Fibroblast of the aortic adventitia (primary cell): Measurements from ENCODE around the gene CNTNAP3B. TPM values are rescaled to one million over a fixed set of nuclear protein-coding genes. Genes with fewer than 3 reads are reported as not detected.
A peak's percentile ranks its signal among the peaks of the same experiment; 100 is the strongest.
"Not testable (repeated sequence)": the region's sequence is repeated elsewhere in the genome, so short reads cannot be mapped to it uniquely, and the experiment has no call there.

ENCODE experiments used
- DNase-seq: peaks from one replicate; pipeline ENCODE4 v3.0.0-alpha.2; 2010; ENCODE audit warnings: low read depth
- H3K4me3 ChIP-seq: 2 replicates; pipeline ENCODE4 v1.5.1; 2011; ENCODE audit warnings: low read depth, mild to moderate bottlenecking, control low read depth, low read length, moderate library complexity
- total RNA-seq: library from RNA; depleted of rRNA; stranded (reverse); fragments of >200 nt; gene quantifications from 2 replicates; pipeline ENCODE4 v1.2.3, GENCODE V29; 2012; ENCODE audit warnings: low replicate concordance
- TF ChIP-seq, protein P1 (sequence below): IDR thresholded peaks from 2 replicates; pipeline ENCODE4 v1.5.1; 2011; ENCODE audit warnings: mild to moderate bottlenecking, low read length, control low read depth, inconsistent platforms; ENCODE audit not compliant: insufficient read depth

The CNTNAP3B gene
- 6.4 and 118 TPM in 2 replicates for total RNA-seq

DNA sequence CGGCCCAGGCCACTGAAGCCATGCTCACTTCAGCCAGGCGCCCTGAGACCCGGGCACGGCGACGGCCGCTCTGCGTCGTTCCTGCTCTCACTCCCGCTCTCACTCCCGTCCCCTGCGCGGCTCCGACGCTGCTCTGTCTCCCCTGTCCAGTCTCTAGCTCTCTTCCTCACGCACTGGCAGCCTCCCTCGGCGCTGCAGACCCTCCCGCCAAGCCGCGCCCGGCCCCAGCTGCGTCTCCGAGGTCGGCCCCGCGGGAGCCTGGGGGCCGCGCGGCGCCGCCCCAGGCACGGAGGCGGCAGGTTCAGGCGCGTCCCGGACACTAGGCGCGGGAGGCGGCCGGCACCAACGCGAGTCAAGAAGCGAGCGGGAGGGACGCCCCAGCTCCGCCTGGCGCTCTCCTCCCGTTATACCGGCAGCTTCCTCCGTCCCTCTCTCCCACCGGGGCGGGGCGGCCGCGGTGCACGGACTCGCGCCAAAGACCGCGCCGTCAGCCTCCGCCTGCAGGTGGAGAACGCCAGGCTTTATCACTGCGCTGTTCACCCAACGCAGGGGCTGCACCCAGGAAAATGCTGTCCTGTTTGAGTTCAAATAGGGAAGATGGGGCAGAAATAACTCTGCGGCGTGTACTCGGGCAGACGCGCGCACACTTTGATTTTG lies at the start of gene CNTNAP3B:
Gene CNTNAP3B, minus strand, starts transcription at position 354 of the 657 bp plus-strand sequence. Its CDS starts 332 bp downstream, at position 22.
- DNase-seq = peak; percentile 3
- H3K4me3 ChIP-seq = peak within 1 kb of the TSS; percentile 70

DNA sequence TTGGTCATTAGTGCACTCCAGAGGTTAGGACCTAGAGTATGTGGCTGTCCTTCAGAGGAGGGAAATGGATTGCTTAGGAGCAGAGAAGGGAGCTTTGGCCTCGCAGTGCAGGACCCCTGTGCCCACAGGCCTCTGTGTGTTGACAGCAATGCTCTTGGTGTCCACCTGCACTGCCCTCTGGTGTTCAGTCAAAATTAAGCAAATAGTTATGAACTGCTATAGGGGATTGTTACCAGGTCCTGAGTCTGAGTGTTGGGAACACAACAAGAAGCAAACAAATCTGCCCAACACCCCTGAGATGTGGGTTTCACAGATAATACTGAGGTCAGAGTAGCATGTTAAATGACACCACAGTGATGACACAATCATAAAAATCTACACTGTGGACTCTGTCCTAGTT lies 31.1 kb upstream of the CNTNAP3B start:
- DNase-seq = peak; percentile 47
- TF ChIP-seq, protein P1, sequence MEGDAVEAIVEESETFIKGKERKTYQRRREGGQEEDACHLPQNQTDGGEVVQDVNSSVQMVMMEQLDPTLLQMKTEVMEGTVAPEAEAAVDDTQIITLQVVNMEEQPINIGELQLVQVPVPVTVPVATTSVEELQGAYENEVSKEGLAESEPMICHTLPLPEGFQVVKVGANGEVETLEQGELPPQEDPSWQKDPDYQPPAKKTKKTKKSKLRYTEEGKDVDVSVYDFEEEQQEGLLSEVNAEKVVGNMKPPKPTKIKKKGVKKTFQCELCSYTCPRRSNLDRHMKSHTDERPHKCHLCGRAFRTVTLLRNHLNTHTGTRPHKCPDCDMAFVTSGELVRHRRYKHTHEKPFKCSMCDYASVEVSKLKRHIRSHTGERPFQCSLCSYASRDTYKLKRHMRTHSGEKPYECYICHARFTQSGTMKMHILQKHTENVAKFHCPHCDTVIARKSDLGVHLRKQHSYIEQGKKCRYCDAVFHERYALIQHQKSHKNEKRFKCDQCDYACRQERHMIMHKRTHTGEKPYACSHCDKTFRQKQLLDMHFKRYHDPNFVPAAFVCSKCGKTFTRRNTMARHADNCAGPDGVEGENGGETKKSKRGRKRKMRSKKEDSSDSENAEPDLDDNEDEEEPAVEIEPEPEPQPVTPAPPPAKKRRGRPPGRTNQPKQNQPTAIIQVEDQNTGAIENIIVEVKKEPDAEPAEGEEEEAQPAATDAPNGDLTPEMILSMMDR = peak; percentile 33

DNA sequence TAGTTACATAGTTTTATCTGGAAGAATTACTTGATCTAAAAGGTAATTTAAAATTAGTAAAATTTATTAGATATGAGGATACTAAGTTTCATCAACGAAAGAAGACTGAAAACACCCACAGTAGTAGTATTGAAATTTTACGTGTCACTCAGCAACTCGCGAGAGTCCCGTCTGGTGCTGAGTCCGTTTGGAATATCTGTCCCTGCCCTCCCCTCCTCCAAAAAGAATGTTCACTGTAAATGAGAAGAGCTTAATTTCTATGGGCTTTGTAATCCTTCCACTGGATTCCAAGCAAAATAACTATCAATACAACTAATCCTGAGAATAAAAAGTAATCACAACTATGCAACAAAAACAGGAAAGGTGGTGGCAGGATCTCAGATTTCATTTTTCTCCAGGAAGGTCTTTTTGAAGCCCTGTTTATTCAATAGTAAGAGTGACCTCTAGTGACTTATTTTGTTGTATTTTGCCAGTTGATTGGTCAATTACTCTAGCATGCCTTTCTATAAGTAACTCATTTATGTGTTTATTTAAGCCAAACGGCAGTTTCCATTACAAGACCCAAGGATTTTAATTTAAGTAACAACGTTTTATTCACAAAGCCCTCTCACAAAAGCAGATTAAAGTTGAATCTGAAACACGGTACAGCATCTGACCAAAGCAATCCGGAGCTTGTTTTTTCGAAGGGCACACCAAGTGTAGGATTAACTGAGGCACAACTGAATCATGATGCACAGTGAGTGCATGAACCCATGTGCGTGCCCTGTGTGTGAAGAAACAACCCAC lies 2.0 kb downstream of the CNTNAP3B start:
- H3K4me3 ChIP-seq = peak overlapping the region; percentile 70

More for the DNA sequence above, 31.1 kb upstream of the CNTNAP3B start:
- not testable (repeated sequence) for H3K4me3 ChIP-seq

DNA sequence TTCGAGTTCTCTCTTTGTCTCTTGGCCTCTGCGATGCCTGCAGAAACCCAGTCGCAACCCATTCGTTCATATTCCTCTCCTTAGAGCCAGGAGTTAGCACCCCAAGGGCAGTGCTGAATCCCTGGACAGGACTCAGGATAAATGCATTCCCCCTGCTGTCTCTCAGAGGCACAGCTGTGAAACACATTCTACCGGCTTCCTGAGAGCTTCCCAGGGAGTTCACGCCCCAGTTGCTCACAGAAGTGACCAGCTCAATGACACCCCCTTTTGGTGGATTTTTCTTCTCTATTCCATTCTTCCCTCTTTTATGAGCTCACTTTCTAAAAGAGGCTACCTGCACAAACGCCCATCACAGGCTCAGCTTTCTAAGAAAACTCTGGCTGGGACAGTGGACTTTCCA lies 8.2 kb downstream of the CNTNAP3B start:
- not testable (repeated sequence) for H3K4me3 ChIP-seq, DNase-seq

More for the DNA sequence above, 2.0 kb downstream of the CNTNAP3B start:
- TF ChIP-seq, protein P1 = peak; percentile 14
- peak; percentile 66 for DNase-seq

DNA sequence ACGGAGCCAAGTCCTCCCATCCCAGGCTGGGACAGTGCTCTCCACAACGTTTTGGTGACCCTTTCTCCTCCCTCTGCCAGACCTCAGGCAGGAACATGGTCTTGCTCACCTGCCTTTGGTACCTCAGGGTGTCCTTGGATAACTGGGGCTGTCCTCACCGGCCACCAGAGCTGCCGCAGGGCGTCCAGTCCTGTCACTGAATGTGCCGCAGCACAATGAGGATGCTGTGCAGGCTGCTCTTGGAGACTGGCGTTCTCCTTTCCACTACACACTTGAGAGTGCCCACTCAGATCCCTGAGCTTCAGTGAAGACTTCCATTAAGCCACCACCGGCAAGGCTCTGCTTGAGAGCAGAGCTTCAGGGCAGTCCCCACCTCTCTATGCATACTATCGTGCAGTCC lies 33.3 kb downstream of the CNTNAP3B start:
- H3K4me3 ChIP-seq, DNase-seq: not testable (repeated sequence)

DNA sequence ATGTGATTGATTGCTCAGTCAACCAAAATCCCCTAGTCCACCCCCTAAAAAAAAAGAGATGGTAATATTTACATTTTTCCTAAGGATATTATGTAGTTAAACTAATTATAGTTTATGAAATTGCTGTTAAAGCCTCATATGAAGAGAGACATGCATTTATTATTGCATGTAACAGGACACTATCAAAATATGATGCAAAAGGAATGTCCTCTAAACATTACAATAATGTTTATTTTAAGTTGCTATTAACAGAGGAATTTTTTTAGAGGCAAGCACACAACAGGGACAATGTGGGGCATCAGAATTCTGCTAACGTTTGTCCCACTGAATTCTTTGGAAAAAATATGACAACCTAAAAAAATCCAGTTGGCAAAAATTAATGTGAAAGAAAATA lies 44.7 kb downstream of the CNTNAP3B start:
- not testable (repeated sequence) for H3K4me3 ChIP-seq, DNase-seq

DNA sequence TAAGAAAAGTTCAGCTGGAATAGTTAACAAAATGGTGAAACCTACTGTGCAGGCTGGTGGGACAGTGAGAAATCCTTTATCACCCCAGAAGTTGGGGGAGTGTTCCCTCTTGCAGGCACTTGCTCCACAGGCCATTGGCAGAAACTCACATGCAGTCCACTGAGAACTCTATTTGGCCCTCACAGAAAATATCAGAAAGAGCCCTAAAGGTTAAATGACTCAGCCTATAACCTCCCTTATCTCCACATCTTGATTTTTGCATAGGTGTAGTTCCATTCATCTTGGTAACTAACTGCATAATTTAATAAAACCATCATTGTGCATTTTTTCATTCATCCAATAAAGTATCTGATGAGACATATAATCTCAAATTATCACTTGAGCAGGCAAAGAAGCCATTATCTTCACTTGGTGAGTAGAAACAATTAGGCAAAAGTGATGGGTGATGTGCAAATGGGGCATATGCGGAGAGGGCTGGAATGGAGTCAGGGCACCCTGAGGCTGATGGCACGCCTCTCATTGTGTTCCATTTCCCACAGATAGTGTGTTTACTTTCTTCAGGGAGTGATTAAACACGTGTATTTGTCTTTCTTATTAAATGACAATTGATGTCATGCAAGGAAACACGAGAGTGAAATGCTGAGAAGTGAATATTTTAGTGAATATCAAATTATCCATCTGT lies 45.2 kb downstream of the CNTNAP3B start:
- H3K4me3 ChIP-seq, DNase-seq: not testable (repeated sequence)

DNA sequence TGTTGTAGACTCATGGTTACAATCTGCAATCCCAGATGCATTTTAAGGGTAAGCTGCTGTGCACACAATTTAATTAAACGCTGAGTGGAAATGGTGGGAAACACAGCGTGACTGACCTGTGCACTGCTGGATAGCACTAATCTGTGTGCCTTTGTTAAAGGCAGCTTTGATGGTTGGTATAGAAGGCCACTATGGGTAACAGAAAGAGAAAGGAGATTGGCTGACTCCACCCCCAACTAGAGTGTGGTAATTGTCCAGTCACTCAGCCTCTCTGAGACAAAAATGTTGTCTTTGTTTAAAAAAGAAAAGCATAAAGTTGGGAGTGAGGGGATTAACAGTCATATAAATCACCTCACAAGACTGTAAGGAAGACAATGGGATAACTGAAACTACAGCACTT lies 48.9 kb downstream of the CNTNAP3B start:
- not testable (repeated sequence) for H3K4me3 ChIP-seq
- peak; percentile 24 for DNase-seq

DNA sequence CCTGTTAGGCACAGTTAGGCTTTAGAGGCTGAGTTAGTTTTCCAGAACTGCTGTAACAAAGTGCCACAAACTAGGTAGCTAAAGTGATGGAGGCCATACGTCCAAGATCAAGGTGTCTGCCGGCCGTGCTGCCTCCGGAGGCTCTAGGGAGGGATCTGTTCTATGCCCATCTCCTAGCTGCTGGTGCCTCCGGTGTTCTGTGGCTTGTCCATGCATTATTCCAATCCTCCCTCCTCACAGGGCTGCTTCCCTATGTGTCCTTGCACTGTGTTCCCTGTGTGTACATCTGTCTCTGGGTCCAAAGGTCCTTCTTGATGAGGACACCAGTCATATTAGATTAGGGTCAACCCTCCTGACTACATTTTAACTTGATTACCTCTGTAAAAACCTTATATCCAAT lies 54.4 kb downstream of the CNTNAP3B start:
- H3K4me3 ChIP-seq, DNase-seq: not testable (repeated sequence)

DNA sequence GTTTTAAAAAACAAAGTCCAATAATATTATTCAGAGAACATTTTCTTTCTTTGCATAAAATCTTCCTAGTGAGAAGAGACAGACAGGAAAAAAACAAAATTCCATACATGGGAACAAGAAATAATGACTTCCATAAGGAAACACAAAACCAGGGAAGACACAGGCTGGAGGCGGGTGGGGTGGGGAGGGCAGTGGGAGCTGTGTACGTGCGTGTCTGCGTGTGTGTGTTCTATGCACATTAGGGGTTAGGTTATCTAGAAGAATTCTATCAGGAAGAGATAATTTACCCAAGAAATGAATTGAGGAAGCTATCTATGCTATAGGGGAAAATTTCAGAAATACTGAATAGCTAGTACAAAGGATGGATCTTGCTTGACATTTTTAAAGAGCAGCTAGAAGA lies 58.2 kb downstream of the CNTNAP3B start:
- not testable (repeated sequence) for H3K4me3 ChIP-seq, DNase-seq

DNA sequence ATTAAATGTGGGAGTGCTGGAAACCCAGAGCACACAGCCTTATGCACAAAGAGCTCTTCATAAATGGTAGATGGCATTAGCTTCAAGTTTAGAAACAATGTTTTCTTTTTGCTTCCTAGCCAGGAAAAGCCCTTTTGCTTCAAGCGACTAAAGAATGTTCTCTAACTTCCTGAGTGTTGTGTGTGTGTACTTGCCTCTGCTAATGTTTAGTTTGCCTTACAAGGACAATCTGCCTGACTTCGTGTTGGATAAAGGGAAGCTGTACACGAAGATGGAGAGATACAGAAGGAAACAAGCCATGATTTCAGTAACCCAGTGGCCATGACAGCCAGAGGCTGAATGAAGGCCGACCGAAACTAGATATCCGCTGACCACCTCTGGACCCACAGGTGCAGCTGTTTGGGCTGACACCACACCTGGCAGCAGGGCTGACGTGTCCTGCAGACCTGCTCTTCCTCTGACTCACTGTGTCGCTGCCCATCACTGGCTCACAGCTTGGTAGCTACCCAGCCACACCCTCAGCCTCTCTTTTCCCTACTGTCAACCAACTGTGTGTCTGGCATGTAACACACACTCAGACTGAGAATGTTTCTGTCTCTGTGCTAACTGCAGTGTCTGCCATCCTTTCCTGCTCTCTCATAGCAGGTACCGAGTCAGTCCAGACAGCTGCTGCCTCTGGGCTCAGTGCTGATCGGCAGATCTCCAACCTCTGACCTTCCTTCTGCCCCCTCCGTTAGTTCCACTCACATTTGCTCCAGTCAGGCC lies 59.0 kb downstream of the CNTNAP3B start:
- DNase-seq, H3K4me3 ChIP-seq: not testable (repeated sequence)

DNA sequence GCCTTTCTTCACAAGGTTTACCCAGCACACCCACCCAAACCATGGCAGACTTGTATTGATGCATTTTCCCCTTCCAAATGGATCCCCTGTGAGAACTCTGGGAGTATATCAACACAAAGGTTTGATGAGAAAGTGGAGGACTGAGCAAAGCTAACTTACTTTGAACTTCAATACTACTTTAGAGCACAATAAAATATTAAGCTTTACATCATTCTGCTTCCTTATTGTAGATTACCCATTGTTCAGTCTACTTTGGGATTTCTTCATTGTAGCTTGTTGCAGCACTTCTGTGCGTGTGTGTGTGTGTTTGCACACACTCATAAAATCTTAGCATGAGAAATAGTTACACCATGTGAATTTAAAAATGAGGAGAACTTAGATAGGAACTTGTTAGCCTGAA lies 75.4 kb downstream of the CNTNAP3B start:
- not testable (repeated sequence) for DNase-seq, H3K4me3 ChIP-seq

DNA sequence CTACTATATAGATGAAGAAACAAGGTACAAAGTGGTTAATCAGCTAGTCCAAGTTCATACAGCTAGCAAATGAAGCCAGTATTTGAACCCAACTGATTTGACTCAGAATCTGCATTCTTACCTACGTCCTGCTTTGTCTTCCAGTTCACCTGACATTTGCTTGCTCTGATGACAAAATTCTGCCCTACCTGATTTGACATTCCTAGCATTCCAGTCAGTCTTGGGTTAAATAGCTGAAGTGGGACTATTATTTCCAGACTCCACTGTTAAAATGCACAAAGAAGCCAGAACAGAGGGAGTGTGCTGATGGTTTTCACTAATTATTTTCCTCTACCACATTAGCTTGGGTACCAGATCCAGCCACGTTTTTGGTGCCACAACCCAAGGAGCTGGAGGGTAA lies 78.5 kb downstream of the CNTNAP3B start:
- DNase-seq, H3K4me3 ChIP-seq: not testable (repeated sequence)

DNA sequence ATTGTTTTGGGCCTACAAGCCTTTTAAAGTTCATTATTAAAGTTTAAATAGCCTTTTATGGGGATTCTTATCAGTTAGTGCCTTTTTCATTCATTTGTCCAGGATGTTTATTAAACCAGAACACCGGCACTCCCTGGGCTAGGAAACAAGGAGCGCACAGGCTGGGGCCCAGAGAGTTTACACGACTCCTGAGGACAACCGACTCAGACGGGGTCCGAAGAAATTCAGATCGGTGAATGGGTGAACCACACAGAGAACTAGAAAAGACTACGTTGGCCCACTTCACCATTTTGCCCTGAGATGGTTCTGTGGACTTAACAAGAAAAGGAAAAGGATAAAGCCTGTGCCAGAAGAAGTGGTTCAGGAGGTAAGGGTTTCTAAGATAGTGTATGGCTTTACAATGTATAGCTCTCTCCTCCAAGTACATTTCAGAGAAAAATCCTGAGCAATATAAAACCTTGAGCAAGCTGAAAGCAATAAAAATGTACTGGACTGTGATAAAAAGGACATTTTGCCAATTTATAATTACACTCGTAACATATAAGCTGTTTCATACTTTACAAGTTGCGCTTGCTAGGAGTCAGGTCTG lies 84.7 kb downstream of the CNTNAP3B start:
- DNase-seq, H3K4me3 ChIP-seq: not testable (repeated sequence)

DNA sequence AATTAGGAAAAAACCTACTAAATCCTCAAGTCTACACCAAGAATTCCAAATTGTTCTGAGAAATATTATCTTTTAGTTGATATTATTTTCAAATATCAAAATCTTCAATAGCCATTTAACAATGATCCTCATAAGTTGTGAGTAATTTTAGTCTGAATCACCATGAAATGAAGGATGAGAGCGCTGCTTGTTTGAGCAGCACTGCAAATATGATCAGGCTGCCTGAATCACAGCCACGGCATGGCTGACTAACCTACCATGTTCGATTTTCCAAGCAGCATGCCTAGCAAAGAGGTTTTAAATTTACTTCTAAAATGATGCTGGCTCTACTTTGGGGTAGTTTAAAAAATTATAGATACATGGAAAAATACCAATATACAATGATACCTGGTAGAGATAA lies 95.7 kb downstream of the CNTNAP3B start:
- not testable (repeated sequence) for DNase-seq, H3K4me3 ChIP-seq
